GM18858 (cell line): ENCODE results near the gene PABPN1L.
"Not testable (repeated sequence)": the region's sequence is repeated elsewhere in the genome, so short reads cannot be mapped to it uniquely, and the experiment has no call there.

Experiments
- ATAC-seq: cut with Tn5 transposase; IDR thresholded peaks from one replicate; pipeline ENCODE4 v1.9.1; 2021; ENCODE audit not compliant: unreplicated experiment

The PABPN1L gene

DNA sequence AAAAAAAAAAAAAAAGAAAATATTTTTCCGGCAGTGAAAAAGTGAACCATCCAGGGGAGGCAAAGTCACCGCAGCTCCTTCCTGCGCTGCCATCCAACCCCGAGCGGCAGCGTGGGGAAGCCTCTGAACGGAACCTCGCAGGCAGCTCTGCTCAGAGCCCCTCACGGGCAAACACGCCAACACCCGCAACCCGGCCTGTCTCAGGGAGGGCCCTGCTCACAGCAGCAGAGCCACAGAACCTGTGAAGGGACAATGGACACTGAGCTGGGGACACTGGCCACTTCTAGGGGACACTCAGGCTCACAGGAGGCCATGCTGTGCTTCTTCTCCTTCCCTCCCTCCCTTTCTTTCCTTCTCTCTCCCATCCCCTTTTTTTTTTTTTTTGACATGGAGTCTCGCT, 33.4 kb downstream of the PABPN1L start:
- ATAC-seq = no peak

DNA sequence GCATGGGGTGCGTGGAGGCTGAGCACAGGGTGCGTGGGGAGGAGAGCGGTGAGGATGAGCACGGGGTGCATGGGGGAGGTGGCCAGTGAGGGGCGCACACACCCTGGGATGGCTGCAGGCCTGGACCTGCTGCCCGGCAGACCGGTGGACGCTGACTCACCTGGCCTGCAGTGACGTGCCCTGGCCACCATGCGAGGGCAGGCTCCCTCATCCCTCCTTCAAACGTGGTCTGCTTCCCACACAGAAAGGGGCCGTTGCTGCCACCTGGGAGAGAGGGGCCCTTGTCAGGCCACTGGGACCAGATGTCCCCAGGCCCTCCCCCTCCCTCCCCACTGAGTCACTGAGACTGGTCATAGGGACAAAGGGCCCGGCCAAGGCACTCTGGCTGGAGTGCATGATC, 34.6 kb downstream of the PABPN1L start:
- ATAC-seq = no peak

DNA sequence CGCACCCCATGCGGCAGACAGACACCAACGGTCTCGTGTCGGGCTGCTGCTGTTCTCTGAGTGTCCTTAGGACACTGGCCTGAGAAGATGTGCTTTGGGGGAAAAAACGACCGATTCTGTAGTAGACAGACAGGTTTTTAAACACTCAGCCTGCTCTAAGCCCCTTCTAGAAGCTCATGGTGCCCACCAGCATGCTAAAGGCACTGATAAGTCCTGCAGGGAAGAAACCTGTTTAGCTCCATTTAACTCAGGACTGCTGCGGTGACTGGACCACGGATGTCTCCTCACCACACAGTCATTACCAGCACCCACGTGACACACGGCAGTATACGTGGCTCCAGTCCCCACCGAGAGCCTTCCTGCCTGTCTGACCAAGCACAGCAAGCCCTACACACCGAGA, 35.7 kb downstream of the PABPN1L start:
- no peak for ATAC-seq

DNA sequence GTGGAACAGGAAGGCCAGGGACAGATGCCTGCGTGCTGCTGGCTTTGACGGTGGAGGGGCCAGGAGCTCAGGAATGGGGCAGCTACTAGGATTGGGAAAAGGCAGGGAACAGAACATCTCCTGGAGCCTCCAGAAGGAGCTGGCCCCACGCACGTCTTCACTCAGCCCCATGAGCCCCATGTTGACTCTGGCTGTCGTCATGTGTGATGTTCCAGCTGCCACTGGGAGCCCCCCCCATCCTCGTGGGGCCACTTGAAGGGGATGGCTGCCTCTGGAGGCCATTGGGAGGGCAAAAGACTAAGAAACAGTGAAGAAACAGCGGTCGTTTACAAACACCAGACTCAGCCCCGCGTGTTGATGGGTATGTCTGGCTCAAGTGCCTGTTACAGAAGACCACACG, 36.2 kb downstream of the PABPN1L start:
- ATAC-seq = no peak

DNA sequence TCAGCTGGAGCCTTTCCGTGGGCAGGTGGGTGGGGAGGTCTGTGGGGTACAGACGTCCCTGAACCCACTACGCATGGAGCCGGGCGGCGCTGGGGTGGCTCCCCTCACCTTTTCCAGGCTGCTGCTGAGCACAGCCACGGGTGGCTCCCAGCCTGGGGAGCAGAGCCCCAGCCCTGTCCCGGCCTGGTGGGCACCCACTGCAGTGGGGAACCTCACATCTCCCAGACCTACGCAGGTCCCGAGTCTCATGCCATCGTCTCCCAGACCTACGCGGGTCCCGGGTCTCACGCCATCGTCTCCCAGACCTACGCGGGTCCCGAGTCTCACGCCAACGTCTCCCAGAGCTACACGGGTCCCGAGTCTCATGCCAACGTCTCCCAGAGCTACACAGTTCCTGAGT, 37.7 kb downstream of the PABPN1L start:
- ATAC-seq = no peak

DNA sequence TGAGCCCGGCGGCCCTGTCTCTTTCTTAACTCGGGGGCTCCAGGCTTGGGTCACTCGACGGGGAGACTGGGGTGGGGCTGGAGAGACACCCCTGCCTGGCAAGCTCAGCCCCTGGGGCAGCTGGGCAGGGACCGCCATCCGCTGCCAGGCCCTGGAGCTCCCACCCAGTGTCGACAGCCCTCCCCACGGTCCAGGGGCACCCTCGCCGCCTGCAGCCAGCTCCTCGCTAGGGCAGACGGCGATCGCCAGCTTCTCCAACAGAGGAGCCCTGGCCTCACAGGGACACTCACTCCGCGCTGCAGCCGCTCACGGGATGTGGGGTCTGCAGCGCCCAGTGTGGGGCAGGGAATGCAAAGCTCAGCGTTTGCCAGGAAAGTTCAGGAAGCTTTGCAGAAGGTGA, 38.7 kb downstream of the PABPN1L start:
- no peak for ATAC-seq

DNA sequence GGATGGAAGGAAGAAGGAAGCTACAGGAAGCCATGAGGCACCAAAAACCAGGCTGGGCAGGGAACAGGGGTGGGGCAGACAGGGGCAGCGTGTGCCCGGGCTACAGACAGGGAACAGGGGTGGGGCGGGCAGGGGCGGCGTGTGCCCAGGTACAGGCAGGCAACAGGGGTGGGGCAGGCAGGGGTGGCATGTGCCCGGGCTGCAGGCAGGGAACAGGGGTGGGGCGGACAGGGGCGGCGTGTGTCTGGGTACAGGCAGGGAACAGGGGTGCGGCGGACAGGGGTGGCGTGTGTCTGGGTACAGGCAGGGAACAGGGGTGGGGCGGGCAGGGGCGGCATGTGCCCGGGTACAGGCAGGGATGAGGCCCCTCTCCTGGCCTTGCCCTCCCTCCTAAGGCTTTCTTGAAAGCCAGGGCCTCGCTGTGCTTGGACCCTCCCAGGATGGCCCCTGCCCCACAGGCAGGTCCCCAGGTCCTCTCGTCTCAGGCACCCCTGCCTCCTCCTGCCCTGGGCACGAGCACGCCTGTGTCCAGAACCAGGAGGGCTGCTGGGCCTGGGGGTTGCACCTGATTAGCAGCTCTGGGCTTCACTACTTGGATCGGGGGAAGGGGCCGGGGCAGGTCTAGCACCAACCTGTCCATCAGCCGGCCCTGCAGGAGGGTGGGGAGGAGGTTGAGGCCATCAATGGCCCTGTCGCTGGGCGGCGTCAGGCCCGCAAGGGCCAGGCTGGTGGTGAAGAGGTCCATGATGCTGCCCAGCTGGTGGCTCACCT, 40.2 kb downstream of the PABPN1L start:
- no peak for ATAC-seq

DNA sequence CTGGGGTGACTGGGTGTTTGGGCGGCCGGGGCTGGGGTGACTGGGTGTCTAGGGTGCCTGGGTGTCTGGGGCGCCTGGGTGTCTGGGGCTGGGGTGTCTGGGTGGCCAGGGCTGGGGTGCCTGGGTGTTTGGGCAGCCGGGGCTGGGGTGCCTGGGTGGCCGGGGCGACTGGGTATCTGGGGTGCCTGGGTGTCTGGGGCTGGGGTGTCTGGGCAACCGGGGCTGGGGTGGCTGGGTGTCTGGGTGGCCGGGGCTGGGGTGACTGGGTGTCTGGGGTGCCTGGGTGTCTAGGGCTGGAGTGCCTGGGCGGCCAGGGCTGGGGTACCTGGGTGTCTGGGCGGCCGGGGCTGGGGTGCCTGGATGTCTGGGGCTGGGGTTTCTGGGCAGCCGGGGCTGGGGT, 41.3 kb downstream of the PABPN1L start:
- ATAC-seq = no peak

DNA sequence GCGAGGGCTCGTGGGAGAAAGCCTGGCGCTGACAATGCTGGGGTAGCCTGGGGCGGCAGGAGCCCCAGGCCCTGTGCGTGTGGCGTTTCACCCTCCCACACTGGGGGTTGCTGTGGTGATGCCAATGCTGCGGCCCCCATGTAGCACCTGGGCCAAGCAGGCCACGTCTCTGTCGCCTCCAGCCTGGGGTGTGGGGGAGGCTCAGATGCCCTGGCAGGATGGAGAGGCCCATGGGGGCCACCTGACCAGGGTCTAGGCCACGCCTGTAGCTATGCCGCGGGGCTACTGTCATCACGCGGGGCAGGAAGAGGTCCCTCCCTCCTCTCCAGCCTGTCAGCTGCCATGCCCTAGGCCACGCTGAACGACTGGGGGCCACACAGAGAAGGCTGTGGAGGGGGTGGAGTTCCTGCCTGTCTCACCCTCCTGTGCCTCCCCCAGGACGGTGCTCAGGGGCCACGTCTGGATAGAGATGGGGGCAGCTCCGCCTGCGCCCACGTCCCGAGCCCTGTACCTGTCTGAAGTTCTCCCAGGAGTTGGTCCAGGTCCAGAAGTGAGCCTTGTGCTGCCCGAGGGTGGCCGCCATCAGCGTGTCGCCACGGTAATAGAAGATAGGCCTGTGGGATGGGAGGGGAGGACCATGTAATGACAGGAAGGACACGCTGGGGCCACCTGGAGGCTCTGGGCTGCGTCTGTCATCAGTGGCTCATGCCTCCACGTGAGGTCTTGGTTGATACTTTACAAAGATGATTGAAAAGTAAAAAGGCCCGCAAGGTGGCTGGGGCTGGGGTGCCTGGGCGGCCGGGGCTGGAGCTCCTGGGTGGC, 42.0 kb downstream of the PABPN1L start:
- ATAC-seq = no peak

DNA sequence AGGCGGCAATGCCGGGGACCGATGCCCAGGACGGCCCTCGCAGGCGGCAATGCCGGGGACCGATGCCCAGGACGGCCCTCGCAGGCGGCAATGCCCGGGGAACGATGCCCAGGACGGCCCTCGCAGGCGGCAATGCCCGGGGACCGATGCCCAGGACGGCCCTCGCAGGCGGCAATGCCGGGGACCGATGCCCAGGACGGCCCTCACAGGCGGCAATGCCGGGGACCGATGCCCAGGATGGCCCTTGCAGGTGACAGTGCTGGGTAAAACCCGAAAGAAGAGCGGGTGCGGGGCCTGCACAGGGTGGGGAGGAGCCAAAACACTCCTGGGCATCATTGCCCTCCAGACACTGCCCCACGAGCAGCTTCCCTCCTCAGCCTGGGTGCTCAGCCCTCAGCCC, 42.8 kb downstream of the PABPN1L start:
- ATAC-seq = not testable (repeated sequence)

DNA sequence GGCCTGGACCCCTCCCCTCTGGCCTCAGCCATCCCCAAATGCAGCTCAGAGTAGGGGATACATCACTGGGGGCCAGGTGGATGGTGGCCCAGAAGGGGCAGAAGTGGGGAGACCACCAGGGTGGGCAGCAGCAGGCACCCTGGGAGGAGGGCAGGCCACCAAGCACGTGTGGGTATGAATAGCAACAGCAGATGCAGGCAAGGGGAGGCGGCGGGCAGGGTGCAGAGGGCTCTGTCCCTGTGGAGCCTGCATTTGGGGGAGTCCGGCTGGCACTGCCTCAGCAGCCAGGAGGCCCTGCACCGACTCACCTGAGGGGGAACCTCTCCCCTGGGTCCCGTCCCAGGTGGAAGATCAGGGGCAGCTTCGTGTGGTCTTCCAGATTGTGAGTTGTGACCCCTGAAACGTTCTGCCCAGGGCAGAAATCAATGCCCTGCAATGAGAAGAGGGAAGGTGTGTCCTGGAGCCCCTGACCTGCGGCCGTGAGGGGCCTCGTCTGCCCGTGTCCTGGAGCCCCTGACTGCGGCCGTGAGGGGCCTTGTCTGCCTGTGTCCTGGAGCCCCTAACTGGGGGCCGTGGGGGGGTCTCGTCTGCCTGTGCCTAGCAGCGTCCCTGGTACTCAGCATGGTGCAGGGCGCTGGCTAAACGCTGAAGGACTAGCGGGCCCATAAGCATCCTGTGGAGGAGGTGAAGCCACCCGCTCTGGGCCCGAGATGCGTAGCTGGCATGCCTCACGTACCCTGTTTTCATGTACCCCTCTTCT, 44.0 kb downstream of the PABPN1L start:
- no peak for ATAC-seq

DNA sequence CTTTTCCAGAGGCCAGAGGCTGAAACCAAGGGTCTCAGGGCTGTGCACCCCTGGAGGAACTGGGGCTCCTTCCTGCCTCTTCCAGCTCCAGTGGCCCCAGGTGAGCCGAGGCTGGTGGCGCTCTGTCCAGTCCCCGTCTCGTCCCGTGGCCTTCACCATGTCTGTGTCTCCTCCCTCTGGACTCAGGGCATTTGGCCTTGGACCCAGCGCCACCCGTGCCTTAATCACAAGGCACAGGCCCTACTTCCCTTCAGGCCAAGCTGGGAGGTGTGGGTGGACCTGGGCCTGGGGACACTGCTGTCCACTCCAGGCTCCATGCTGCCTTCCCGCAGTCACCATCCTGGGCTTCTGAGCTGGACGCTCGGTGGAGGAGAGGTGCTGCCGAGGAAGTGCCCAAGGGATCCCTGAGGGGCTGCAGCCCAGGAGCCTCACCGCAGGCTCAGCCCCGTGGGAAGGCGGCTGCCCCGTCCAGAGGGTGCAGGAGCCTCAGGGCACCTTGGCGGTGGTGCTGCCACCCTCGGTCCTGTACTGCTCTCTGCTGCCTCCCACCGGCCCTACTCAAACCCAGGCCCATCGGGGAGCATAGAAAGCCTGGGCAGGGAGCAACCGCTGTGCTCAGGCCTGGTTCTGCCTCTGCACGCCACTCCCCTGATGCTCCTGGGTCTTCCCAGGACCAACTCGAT, 45.2 kb downstream of the PABPN1L start:
- ATAC-seq = no peak

DNA sequence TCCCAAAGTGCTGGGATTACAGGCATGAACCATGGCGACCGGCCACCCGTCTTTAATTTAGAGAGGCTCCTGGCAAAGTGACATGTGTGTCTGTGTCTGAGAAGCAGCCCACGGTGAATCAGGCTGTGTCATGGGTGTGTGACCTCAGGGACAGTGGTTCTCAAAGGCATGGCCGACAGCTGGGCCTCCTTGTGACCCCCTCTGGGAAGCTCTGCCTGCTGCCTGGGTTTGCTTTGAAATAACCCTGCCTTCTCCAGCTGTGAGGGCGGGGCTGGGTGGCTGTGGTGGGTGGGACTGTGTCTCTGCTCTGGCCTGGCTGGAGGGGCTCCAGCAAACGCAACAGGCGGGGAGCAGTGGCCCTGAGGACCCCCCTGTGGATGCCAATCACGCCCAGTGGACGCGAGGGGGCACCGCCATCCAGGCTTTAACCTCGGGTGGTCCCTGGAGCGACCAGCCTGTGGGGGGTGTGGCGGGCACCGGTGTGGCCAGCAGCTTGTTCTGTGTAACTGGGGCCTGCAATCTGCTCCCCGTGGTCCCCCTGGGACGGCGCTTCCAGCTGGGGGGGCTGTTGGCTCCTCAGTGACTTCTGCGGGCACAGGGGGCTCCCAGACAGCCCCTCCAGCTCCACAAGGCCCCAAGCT, 46.0 kb downstream of the PABPN1L start:
- ATAC-seq = no peak

DNA sequence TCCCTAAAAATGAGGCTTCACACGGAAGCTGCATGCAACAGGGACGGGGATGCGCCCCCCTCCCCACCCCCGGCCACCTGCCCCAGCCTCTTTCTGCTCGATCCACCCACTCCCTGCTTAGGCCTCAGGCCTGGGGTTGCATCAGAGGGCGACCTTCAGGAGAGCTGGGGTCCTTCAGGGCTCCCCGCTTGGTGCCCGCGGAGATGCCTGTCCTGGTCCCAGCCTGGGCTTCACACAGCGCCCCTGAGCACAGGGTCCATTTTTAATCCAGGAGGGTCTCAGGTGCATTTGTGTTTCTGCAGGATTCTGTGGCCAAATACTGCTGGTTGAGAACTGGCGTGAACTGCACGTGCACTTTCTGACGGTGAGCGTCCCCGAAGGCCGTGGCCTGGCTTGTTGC, 47.3 kb downstream of the PABPN1L start:
- no peak for ATAC-seq

DNA sequence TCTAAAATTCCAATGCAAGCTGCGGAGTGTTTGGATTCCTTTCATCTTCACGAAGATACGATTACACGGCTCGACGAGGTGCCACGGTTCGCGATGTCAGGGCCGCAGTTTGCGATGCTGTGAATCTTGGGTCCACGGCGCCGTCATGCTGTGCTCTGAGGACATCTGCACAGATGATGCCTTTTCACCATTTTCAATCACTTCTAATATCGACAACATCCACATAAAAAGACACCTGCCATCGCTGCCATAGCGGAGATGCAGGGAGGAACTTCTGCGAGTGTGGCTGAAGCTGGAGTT, 47.9 kb downstream of the PABPN1L start:
- no peak for ATAC-seq

DNA sequence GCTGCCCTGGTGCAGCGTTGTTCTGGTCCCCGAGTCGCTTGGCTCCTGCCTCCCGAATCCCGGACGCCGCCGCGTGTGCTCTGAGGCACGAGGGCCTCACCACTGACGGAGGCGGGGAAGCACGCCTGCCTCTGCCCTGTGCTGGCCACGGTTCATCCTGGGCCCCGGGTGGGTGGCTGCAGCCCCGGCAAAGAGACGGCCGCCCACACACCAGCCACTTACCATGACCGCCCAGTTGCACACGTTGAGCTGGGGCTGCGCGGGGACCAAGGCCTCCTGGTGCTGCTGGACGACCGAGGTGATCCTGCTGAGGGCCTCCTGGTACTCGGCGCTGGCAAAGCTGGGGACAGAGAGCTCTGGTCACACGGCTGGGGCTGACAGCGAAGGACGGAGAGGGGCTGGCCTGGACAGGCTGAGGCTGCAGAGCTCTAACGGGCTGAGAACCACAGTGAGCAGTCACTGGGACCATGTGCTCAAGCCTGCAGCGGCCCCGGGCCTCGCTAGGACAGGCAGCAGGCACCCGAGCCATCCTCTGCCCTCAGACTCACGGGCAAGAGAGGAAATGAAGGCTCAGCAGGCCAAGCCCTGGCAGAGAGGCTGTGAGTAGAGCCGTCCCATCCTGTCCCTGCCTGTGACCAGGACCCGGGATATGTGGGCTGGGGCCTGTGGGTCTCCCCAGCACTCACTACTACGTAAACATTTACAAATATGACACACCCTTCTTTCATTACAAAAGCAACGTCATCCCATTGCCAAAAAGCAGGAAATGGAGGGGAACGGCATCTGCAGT, 48.5 kb downstream of the PABPN1L start:
- ATAC-seq = no peak

DNA sequence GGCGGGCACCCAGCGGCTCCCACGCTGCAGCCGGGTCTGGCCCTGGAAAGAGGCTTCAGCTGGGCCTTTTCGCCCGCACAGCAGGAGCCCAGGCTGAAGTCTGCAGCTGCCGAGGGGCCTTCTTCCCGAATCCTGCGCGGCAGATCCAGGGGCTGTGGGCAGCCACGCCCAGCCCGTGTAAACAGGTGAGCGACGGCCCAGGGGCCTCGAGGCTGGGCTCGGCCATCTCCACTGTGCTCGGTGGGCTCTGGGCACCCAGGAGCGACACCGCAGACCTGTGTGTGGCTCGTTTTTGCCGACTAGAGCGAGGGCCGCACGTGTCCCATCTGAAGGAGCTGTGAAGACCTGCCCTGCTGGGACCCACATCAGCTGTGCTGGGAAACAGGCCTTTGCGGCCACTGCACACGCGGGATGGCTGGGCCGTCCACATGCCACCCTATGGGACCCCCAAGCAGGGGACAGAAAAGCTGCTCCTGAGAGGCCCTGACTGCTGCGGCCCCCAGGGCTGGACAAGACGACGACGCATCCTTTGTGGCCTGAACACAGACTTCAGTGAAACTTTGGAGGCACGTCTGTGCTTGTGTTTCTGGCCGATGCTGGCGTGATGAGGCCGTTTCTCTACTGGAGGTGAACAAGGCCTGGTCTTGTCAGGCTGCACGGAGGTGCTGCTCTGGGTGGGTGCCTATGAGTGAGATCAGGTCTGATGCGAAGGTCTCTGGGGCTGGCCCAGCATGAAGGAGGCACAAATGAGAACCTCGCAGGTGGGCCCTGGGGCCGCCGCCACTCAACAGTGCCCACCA, 49.5 kb downstream of the PABPN1L start:
- no peak for ATAC-seq

DNA sequence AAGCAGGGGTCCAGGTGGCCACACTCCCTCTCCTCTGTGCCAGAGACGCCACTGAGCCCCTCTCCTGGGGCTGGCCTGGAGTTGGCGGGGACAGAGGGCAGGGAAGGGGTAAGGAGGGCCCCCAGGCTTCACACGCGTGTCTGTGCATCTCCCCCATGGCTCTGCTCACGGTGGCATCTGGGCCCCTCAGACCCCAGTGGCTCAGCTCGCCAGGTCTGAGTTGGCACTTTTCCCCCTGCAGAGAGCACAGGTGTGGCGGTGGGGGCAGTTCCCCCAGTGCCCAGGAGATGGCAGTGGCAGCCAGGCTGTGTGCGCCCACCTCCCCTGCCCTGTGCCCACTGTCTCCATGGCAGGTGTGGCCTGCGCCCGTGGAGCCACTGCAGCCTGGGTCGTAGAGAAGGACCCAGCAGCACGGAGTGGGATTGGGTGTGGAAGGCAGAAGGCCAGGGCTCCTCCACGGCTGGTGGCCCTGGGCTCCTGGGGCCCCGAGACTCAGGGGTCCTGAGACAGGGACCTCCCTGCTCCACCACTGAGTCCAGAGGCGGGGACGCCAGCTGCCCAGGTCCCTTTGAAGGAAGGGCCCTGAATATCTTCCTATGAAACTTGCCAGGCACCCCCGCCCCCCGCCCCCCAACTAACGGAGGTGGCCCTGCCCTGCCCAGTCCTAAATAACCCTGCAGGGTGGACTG, 50.4 kb downstream of the PABPN1L start:
- no peak for ATAC-seq

DNA sequence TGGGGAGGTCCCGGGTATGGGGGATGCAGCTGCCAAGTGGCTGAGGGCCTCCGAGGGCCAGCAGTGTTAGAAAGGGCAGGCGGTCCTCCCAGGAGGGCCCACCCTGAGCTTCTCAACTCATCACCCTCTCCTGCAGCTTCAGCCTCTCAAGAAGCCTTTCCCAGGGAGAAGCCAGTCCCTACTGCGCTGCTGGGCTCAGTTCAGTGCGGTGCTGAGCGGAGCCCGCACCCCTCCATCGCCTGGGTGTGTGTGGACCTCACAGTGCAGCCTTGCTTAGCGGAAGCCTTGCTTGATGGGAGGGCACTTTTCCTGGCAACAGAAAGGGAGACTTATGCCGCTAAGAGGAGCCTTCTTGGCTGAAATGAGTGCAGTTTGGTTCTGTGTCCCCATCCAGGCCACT, 51.2 kb downstream of the PABPN1L start:
- no peak for ATAC-seq
